ENCODE data around the gene DCAF6.

DCAF6 gene

DNA sequence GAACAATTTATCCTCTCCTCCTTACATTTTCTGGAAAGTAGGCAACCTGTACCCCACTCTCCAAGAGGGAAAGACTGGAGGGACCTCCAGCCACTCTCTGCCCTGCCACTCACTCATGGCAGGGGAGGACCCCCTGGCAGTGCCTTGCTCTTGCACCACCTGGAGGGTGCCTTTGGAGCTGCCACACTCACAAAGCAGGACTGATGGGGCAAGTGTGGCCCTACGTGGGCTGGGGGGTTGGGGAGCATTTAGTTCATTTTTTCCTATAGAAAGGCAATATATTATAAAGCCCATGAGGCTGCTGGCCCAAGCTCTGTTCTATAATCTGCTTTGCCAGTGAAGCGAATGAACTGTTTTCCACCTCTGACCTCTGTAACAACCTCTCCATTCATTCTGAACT is 150.0 kb downstream of the DCAF6 start:
- no peak for DNase-seq (ENCODE audit: low read depth in 3 of 3)

DNA sequence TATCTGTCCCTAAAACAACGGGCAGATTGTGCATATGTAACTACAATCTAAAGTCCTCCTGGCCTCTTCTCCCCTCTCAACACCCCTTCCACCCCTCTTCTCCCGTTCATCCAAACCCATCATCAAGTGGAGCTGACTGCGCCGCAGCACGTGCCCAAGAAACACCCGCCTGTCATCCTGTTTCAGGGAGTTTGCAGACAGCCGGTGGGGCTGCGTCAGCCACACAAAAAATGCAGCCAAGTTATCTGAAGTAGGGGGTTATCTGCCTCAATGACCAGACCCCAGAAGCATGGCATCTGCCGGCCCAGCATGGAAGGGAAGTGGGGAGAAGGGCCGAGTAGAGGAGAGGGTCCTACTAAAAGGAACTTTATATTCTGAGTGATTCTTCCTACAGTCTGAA is 151.2 kb downstream of the DCAF6 start:
- no peak for DNase-seq (ENCODE audit: low read depth in 3 of 3)

DNA sequence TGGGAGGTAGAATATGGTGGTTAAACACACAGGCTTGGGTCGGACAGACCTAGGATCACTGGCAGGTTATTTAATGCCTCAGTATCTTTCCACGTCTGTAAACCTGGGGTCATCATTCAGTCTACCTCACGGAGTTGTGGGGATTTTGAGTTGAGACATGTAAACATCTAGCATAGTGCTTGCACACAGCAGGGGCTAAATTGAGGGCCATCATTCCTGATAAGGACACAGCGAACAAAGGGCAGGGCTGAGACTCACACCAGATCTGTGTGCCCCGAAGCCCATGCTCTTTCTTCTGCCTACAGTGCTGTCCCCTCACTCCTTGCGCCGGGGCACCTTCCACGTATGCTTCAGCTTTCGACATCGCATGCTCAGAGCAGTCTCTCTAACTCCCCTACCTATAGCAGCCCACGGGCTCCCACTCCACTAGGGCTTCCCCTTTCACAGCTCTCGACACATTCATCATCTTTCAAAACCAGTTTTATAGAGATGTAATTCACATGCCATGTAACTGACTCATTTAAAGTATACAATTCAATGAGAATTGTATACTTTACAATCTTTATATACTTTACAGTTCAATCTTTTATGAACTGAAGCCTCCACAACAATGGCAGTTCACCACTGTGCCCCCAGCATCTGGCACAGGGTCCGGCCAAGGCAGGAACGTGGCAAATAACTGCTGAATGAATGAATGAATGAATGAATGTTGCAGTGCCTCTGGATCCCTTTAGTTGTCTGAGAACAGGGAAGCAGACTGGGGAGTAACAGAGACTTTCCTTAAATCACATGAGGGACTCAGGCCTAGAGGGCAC is 152.2 kb downstream of the DCAF6 start:
- no peak for DNase-seq (ENCODE audit: low read depth in 3 of 3)

DNA sequence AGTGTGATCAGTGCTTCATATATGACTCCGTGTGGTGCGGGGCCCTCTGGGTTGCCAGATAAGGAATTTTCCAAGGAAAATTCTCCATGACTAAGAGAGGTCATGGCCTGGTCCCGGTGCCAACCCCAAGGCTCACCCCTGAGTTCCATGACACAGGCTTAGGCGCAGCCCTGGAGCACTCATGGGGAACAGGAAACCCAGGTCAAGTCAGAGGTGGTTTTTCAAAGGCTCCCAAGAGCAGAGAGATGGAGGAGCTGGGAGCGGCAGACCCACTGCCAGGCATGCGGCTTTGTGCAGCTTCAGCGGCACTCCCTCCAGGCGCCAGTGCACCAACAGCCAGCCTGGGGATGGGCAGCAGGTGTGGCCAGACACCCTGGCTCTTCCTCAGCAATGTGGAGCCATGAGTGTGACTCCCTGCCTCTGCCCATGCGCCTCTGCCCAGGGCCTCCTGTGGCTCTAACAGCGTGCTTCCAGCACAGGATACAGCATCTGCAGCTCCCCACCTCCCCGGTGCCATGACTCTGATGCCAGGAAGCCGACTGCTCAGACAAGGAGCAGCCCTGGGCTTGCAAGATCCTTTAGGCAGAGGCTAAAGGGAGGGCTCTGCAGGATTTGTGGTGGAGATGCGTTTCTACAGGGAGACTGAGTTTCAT is 153.0 kb downstream of the DCAF6 start:
- DNase-seq (ENCODE audit: low read depth in 3 of 3): no peak

DNA sequence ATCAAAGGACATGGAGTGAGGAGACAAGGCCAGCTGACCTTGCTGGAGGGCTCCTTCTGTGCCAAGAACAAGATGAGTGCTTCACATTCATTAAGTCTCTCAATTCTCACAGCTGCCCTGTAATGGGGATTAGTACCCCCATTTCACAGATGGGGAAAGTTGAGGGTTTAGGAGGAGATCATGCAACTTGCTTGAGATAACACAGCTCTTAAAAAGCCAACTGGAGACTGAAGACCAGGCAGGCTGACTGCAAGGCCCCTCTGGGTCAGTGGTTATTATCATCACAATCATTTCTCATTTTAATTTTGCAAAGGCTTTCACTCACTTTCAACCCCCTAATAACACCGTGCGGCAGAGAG is 153.5 kb downstream of the DCAF6 start:
- DNase-seq (ENCODE audit: low read depth in 3 of 3): no peak

DNA sequence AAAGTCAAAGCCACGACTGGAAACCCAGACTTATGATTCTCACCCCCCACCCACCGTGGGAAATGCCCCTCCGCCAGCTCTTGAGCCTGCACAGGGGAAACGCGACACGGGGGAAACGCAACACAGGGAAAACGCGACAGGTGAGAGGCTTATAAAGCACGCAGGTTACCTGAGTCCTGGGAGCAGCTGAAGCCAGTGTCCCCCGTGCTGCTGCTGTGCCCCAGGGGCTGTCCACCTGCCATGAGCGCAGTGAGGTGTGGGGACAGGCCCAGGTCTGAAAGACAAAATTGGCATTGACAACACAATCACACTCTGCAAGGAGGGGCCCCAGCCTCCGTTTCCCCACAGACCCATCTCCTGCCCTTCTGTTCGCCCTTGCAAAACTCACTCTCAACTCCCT is 153.9 kb downstream of the DCAF6 start:
- DNase-seq (ENCODE audit: low read depth in 3 of 3): no peak

DNA sequence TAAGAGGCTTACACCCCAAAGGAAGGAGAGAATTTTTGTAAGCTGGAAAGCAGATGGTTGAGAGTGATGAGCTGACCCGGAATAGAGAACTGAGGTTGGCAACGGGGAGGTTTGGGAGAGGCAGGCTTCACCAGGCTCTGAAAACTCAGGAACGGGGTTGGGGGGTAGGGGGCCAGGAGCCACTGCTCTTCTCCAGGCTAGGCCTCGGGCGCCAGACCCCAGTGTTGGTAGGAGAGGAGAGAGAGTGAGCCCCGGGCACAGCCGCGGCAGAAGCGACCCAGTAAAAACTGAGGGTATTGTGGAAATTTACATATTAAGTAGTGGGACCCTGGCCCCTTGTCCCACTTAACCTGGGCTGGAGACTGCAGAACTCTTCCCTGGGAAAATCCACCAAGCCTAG is 154.6 kb downstream of the DCAF6 start:
- no peak for DNase-seq (ENCODE audit: low read depth in 3 of 3)

DNA sequence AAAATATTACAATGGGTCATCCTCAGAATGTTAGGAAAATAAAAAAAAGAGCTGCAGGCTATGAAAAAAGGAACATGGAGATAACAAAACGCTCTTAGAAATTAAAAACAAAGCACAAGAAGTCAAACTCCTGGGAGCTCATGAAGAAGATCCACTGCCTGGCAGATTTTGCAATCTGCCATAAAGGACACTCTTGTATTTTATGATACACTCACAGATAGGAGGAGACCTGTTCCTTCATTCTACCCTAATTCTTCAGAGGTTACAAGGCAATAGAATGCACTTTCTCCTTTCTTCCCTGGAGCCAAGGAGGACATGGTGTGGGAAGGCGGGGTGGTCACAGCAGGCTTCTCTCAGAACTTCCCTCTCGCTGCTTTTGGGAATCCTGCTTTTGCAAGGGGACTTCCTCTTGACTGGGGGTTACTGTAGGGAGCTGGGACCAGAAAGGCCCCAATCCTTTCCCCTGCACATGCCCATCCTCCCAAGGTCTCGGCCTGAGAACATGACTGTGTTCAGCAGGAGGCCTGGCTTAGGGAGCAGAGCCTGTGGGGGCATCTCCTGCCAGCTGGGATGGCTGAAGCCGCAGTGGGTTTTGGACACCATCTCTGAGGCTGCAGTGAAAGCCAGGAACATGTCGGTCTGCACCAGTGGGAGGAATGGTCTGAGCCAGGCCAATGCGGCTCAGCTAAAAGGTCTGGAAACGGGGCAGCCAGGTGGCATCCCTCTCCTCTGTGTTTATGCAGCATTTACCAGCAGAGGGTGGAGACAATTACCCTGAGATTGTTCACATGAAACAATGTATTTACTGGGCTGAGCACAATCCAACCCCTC is 155.5 kb downstream of the DCAF6 start:
- no peak for DNase-seq (ENCODE audit: low read depth in 3 of 3)

DNA sequence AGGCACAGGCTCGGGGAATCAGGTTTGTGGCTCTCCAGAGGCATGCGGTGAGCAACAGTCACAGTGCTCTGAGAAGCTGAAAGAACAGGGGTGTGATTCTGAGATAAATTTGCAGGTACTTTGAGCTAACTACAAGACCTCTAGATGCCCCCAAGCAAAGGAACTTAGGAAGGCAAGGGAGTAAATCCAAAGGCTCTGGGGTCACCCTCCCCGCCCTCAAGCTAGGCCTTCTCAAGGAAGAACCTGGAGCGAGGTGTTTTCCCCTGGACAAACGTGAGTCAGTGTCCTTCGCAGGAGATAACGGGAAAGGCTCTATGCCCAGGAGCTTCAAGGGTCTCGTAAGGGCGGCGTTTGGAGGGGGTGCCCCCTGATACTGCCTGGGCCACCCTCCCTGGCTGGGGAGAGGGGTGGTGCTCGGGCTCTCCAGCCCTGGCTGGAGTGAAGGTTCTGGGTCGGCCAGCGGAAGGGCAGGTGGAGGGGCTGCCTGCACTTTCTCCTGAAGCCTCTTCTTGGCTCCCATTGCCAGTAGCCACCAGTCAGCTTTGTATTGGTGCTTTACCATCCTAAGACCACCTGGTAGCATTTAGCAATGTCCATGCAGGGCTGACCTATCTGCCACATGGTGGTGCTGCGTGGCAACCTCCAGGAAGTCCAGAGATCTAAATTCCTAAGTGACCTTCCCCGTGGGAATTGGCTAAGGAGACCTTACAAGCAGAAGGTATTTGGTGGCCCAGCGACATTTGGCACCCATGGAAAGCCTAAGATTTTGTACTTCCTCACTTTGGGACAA is 156.3 kb downstream of the DCAF6 start:
- no peak for DNase-seq (ENCODE audit: low read depth in 3 of 3)

DNA sequence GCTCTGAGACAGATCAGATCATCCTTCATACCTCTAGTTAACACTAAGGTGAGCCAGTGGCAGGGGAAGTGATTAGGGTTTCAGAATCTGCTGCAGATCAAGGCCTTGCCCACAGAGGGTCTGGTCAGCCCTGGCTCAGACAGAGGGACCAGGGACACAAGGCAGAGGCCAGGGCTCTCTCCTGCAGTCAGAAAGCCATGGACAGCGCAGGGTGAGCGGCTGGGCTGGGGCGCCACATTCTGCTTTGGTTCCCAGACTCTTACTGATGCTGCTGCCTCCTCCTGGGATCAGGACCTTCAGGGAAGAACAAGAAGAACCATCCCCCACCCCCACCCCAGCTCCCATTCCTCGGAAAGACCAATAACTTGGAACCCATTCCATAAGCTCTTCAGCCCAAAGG is 157.1 kb downstream of the DCAF6 start:
- DNase-seq (ENCODE audit: low read depth in 3 of 3): no peak

DNA sequence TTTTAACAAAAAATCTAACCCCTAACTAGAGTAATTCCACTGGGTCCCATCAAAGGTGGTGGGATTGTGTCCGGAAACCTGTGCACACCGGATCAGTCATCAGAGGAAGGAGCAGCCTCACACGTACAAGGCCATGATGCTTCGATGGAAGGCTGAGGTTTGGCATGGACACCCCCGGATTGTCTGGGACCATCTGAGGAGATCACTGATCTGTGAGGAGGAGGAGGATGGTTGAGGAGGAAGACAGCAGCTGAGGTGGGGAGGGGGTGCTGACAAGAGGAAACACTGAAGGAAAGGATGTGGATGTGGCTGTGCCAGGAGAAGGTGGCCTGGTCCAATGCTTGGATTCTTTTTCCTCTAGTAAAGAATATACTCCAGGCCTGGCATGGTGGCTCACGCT is 159.0 kb downstream of the DCAF6 start:
- no peak for DNase-seq (ENCODE audit: low read depth in 3 of 3)

DNA sequence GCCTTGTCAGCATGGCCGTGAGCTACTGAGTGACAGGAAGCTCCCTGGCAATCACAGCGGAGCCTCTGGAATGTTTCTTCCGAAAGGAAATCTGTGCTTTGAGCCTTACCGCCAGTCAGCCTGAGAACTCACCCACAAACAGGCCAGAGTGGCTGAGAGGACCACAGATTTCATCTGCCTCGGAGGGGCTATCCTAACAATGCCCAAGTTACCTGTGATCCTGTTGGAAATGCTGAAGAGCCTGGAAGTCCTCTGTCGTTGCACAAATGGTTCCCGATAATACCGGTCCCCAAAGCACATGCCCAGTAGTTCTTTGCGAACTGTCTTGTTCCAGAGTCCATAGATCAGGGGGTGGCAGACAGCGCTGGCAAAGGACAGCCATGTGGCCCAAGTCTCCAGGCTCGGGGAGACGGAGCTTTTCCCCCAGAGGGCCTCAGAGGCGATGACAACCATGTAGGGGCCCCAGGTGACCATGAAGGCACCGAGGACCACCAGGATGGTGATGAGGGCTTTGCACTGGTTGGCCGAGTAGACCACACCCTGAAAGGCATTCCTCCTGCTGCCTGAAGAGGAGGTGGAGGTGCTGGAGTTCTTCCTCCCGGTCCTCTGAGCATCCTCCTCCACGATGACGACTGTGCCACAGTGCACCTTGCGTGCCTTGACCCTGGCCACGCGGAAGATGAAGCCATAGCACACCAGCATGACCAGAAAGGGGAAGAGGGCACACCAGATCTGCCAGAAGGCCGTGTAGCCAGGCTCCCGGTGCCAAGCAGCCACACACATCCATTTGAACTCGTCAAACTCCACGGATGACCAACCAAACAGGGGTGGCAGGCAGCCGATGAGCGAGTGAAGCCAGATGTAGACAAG is 160.0 kb downstream of the DCAF6 start:
- DNase-seq (ENCODE audit: low read depth in 3 of 3): no peak

DNA sequence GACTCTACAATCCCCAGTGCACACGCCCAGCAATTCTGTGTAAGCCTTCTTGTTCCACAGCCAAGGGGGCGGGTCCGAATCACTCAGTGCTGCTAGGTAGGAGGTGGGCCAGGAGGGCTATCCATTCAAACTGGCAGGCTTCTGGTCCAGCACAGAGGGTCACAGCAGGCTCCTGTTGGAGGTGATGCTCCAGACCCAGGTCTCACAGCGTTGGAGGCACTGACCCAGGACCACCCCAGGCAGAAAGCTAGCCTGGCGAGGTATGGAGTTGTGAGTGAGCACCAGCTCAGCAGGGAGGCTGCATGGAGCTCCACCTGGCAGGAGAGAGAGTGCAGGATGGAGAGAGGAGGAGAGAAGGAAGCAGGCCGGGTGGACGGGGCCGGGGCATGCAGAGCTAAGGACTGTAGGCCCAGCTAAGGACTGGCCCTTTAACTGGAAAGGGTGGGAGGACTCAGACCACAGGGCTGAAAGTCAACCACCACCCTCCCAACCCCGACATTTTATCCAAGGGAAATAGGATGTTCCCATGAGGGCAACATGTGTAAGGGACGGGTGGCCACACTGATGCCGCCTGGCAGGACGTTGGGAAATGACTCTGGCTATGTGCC is 161.5 kb downstream of the DCAF6 start:
- DNase-seq (ENCODE audit: low read depth in 3 of 3): no peak

DNA sequence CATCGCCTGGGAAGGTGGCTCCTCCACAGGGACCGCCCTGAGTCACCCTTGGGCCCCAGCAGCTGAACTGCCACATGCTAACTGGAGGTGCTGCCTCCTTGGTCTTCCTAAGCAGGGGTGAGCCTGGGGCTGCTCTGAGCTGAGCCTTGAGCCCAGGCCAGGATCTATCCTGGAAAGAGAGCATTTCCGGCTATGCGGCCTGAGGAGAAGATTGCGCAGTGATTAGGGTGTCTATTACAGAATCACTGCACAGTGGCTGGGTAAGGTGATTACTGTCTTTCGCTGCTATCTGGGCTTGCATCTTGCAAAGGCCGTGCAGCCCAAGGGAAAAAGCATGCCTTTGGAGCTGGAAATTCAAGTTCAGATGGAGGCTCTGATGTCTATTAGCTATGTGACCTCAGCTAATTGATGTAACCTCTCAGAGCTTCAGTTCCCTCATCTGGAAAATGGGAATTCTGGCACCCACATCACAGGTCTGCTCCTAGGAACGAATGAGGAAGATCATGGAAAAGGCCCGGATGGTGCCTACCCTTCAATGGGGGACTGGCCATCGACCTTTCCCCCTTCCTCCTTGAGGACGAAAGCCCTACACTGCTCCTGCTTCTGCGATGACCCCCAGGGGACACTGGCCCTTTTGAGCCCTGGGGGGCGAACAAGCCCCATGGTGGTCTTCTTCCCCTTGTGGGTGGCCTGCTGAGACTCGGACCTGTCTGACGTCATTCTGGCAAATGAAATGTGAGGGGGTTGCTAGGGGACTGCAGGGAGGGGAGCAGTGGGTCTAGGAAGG is 162.2 kb downstream of the DCAF6 start:
- no peak for DNase-seq (ENCODE audit: low read depth in 3 of 3)

DNA sequence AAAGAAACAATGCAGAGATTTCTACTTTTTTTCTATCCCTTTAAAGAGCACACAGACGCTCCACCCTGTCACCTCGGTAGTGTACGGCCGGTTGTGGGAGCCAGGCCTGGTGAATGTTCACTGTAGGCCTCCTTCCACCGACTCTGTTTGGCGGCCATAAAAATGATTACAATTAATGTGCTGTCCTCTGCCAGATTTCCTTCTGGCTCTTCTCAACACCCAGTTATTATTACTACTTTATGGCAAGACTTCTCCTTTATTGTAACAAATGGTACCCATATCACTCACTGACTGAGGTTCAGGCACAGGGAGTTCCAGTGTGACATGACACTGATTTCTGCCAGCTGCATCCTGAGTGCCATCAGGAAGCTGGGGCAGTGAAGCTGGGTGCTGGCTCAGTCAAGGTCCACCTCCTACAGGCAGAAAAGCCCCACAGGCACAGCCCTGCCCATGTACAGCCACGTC is 162.9 kb downstream of the DCAF6 start:
- no peak for DNase-seq (ENCODE audit: low read depth in 3 of 3)

DNA sequence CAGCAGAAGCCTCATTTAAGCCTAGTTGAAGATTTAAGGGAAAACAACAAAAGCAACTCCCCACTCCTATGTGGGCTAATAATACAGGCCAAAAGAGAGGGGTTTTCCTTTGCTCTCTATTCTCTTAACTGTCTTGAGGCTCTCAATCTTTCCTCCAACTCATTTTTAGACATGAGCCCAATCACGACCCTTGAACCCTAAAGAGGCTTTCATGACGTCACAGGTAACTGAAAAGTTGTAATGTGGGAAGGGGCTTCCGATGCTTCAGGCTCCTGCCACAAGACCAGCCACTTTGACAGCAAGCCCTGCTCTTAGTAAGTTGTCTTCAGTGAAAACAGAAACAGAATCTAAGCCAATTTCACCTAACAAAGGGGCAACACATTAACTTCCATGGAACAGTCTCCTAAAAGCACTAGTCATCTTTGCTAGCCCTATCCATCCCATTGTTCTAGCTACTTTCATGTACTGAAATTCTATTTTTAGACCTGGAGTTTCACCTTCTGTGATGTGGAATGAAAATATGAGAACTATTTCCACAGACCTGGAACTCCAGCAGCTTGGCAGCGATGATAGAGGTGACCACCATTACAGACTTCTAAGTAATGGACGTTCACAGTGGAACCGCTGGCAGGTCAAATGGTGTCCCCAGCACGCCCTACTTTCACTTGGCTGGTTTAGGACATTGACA is 164.0 kb downstream of the DCAF6 start:
- DNase-seq (ENCODE audit: low read depth in 3 of 3): no peak

DNA sequence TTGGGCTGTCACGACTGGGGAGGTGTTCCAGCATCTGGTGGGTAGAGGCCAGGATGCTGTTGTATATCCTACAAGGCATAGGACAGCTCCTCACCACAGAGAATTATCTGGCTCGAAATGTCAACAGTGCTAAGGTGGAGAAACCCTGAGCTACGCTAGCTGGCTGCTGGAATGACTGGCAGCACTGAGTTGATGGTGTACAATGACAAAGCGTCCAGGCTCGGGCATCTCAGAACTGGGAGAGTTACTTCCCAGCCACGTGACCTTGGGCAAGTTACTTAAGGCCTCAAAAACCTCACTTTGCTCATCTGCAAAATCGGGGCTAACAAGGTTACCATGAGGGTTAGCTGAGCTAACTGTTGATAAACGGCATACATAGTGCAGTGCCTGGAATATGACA is 164.9 kb downstream of the DCAF6 start:
- no peak for DNase-seq (ENCODE audit: low read depth in 3 of 3)

DNA sequence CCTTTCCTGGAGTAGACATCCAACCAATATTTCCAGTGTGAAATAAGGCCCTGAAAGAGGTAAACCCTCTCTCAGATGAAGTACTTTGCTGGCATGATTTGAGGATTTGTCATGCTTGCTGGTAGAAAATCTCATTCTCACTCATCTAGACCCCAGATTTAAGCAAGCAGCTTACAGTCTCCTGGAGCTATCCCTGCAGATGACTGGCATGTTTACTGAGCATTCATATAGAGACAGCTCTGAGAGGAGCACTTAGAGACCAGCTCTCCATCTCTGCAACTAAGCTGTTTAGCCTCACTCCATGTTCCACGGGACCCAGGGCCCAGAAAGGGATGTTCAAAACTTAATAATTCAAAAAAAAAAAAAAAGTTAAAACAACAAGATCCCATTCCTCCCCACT is 166.0 kb downstream of the DCAF6 start:
- DNase-seq (ENCODE audit: low read depth in 3 of 3): no peak

DNA sequence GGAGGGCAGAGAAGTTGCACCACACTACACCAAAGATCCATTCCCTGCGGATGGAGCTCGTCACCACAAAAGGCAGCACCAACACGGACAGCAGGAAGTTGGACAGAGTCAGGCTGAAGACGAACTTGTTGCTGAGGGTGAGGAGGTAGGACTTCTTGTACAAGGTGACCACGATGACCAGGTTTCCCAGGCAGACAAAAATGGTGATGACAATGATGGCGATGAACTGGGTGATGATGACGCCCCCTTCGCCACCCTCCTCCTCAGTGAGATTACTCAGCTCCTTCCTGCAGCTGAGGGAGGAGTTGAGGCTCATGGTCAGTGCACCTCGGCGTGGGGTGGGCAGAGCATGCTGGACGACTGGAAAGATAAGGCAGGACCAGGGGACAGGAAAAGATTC is 168.1 kb downstream of the DCAF6 start:
- DNase-seq (ENCODE audit: low read depth in 3 of 3): no peak

Data from stimulated activated CD4-positive, alpha-beta T cell treated with anti-CD3 and anti-CD28 coated beads, TNF-alpha, amount 100 ng/mL, for 48 hours (primary cell).